ENCODE measurements around the gene UBTD2. TPM values are rescaled to one million over a fixed set of nuclear protein-coding genes. Genes with fewer than 3 reads are reported as not detected.
A peak's percentile ranks its signal among the peaks of the same experiment; 100 is the strongest.

Gene UBTD2
- total and polyA plus RNA-seq, 10 of the 15 experiments (the other 5 are each of a cell fraction or from before 2014, with no cell fraction given) = 7.7 to 30.5 (median 19.4) TPM

GRCh38 chr5:172164769-172165212 is 118.8 kb downstream of the UBTD2 start:
- peak overlapping the region; percentile 52 for H3K27ac ChIP-seq (ENCODE audit: control insufficient read depth, insufficient read depth)
- POLR2A ChIA-PET = interaction anchor here (1.3 to 2.3 kb wide), 3 partner anchors 8 to 53 kb away, joined by 4 to 8 read pairs (median 5); no protein-coding TSS in a partner anchor

More at GRCh38 chr5:172164769-172165212, 118.8 kb downstream of the UBTD2 start:
- Histone ChIP-seq H3K4me2 (ENCODE audit: control insufficient read depth, insufficient read depth) (no peak overlapping the region), H3K36me3 (ENCODE audit: control insufficient read depth in 2 of 2, insufficient read depth in 2 of 2, low read length in 1 of 2) (peaks cover 11 to 17% of the 10 kb centered on the region in 2 experiments), H3K4me3 (no peak overlapping the region), H3K4me1 (ENCODE audit: control insufficient read depth, insufficient read depth, low read length) (peaks cover 28% of the 10 kb centered on the region), H3K79me2 (ENCODE audit: control insufficient read depth, insufficient read depth, low read length) (peaks cover 86% of the 10 kb centered on the region), H3K27me3 (replicated peaks in 1 of 2; ENCODE audit: control insufficient read depth in 2 of 2, insufficient read depth in 2 of 2, low read length in 1 of 2) (no peaks in the 10 kb centered on the region), H3K9me3 (replicated peaks; ENCODE audit: control insufficient read depth, insufficient read depth, low read length) (no peaks in the 10 kb centered on the region; the same call in 2 of the 3 replicates), H4K20me1 (ENCODE audit: control insufficient read depth, insufficient read depth) (peaks cover 11% of the 10 kb centered on the region), H3K9ac (ENCODE audit: control insufficient read depth, insufficient read depth, low read length) (no peak overlapping the region), H2AFZ (ENCODE audit: control insufficient read depth, low read depth, low read length) (no peak overlapping the region)
- no peak for TF ChIP-seq JUNB (IDR thresholded peaks at IDR 0.05)
- no peak for TF ChIP-seq PML (IDR thresholded peaks at IDR 0.05; ENCODE audit: low read length)
- TF ChIP-seq YBX1 (IDR thresholded peaks at IDR 0.05) = no peak
- TF ChIP-seq ZBTB4 (CRISPR knock-in tag; IDR thresholded peaks at IDR 0.05) = no peak
- no peak for TF ChIP-seq SIN3A (IDR thresholded peaks at IDR 0.05; ENCODE audit: low read depth, low read length)
- TF ChIP-seq USF1 (IDR thresholded peaks at IDR 0.05; ENCODE audit: borderline replicate concordance, extremely low read length, insufficient read depth, low read depth, low read length) = no peak
- TF ChIP-seq YY1 (IDR thresholded peaks at IDR 0.05; ENCODE audit: low read depth, low read length) = no peak
- TF ChIP-seq CREM (IDR thresholded peaks at IDR 0.05; ENCODE audit: low read depth) = no peak
- TF ChIP-seq EGR1 (IDR thresholded peaks at IDR 0.05; ENCODE audit: borderline replicate concordance in 1 of 2, low read depth in 2 of 2, low read length in 2 of 2) = no peak
- TF ChIP-seq ELK1 (IDR thresholded peaks at IDR 0.05; ENCODE audit: low read depth, low read length) = no peak
- TF ChIP-seq RAD21 (IDR thresholded peaks at IDR 0.05; ENCODE audit: insufficient read depth, low read depth, low read length) = no peak
- TF ChIP-seq MAX (IDR thresholded peaks at IDR 0.05; ENCODE audit: low read depth, low read length) = no peak
- TF ChIP-seq BRCA1 (IDR thresholded peaks at IDR 0.05; ENCODE audit: low read depth, low read length) = no peak
- TF ChIP-seq SPI1 (IDR thresholded peaks at IDR 0.05; ENCODE audit: borderline replicate concordance, insufficient read depth, low read depth, low read length) = no peak
- TF ChIP-seq FOS (IDR thresholded peaks at IDR 0.05; ENCODE audit: borderline replicate concordance, extremely low read depth, insufficient read length) = no peak
- TF ChIP-seq KLF5 (IDR thresholded peaks at IDR 0.05; ENCODE audit: partially characterized antibody) = no peak
- no peak for TF ChIP-seq KAT2A (conservative IDR thresholded peaks at IDR 0.05; ENCODE audit: control insufficient read depth, low read depth, low read length)
- TF ChIP-seq NBN (IDR thresholded peaks at IDR 0.05) = no peak
- TF ChIP-seq GATAD2B (conservative IDR thresholded peaks at IDR 0.05; ENCODE audit: low read depth) = no peak
- in situ Hi-C loops (cut with MboI) (no loop called here), intact Hi-C loops (cut with micrococcal nuclease; ENCODE audit: unreplicated experiment) (no loop called here)
- CTCF ChIA-PET = interaction anchor here (0.6 to 0.9 kb wide), 2 partner anchors 19 to 720 kb away, joined by 3 read pairs; no protein-coding TSS in a partner anchor
- FAIRE-seq (no peak), DNase-seq (ENCODE audit: low read depth, low spot score) (no peak), ATAC-seq (peak; percentile 23)
- 95% methylated on average over 13 of the region's 13 CpGs for WGBS (ENCODE audit: insufficient coverage, insufficient replicate concordance, low lambda C conversion rate, missing lambda C conversion rate)
- SMC1A ChIA-PET (ENCODE audit: uncharacterized antibody, unreplicated experiment) = interaction anchor here (0.8 to 5.3 kb wide), 5 partner anchors 9 to 48 kb away, joined by 4 to 29 read pairs (median 4); no protein-coding TSS in a partner anchor
- no TSS peak for BruUV-seq (replicated peaks)
- RAD21 ChIA-PET (ENCODE audit: unreplicated experiment) = no interaction called here
